GM12864 (cell line): ENCODE measurements around the gene LPCAT1.
"Not testable (repeated sequence)": the region's sequence is repeated elsewhere in the genome, so short reads cannot be mapped to it uniquely, and the experiment has no call there.

ENCODE experiments used
- DNase-seq: peaks from one replicate; pipeline ENCODE4 v3.0.0-alpha.2; 2011; ENCODE audit warnings: low read depth
- H3K4me3 ChIP-seq: 2 replicates; pipeline ENCODE4 v1.5.1; 2011; ENCODE audit warnings: mild to moderate bottlenecking, low read depth, low read length, control low read depth
- CTCF ChIP-seq: IDR thresholded peaks from 2 replicates; pipeline ENCODE4 v1.5.1; 2011; ENCODE audit warnings: low read depth, mild to moderate bottlenecking, moderate library complexity, low read length, control low read depth, inconsistent platforms; ENCODE audit errors: missing control alignments

The LPCAT1 gene

GRCh38 chr5:1428107-1428506, 95.7 kb downstream of the LPCAT1 start:
- no peak for TF ChIP-seq CTCF
- DNase-seq: no peak
- H3K4me3 ChIP-seq: no peak overlapping the region

- no peak overlapping the region for H3K4me3 ChIP-seq
- TF ChIP-seq CTCF: no peak
- no peak for DNase-seq
Measured at GRCh38 chr5:1424716-1425115, 99.0 kb downstream of the LPCAT1 start.

GRCh38 chr5:1423901-1424603, 99.7 kb downstream of the LPCAT1 start:
- no peak for TF ChIP-seq CTCF
- H3K4me3 ChIP-seq: no peak overlapping the region
- no peak for DNase-seq

- DNase-seq, H3K4me3 ChIP-seq: not testable (repeated sequence)
Measured at GRCh38 chr5:1422522-1422921, 101.2 kb downstream of the LPCAT1 start.

GRCh38 chr5:1421521-1422341, 102.0 kb downstream of the LPCAT1 start:
- H3K4me3 ChIP-seq: no peak overlapping the region
- no peak for DNase-seq
- TF ChIP-seq CTCF: no peak

- TF ChIP-seq CTCF: no peak
- H3K4me3 ChIP-seq: no peak overlapping the region
- DNase-seq: no peak
Measured at GRCh38 chr5:1420211-1421195, 103.3 kb downstream of the LPCAT1 start.
